ENCODE measurements around the gene UPF1.

GRCh38 chr19:18844806-18845329, 13.1 kb downstream of the UPF1 start:
- TF ChIP-seq CTCF (IDR thresholded peaks at IDR 0.05), result no peak
- TF ChIP-seq POLR2A (IDR thresholded peaks at IDR 0.05), result no peak

All from Peyer's patch (tissue), 4 donors.